Measurements from ENCODE around the gene INTS3. TPM values are rescaled to one million over a fixed set of nuclear protein-coding genes. Genes with fewer than 3 reads are reported as not detected.

Gene INTS3
- 10 to 100 TPM; 24.3 to 75.1 (median 42.4) TPM for total RNA-seq

- Histone ChIP-seq H3K27me3 (no peaks in the 10 kb centered on the region), H3K4me3 (peak within 1 kb of the TSS; percentile 53 to 88 (median 70)), H3K4me1 (peaks cover 0 to 20% (median 0%) of the 10 kb centered on the region in 4 donors), H3K27ac (peak within 1 kb of the TSS; percentile 81 to 96 (median 90)), H3K9me3 (no peaks in the 10 kb centered on the region), H3K36me3 (no peaks in the 10 kb centered on the region)
- DNase-seq: peak; percentile 99 to 100 (median 99)
- peak; percentile 28 to 44 for TF ChIP-seq POLR2A (IDR thresholded peaks at IDR 0.05)
- TF ChIP-seq CTCF (IDR thresholded peaks at IDR 0.05): peak in 1 of 6 experiments; percentile 11
Measured at GRCh38 chr1:153727463-153728304, at the start of gene INTS3. Gene INTS3 (plus strand): TSS chr1:153728050. CDS start chr1:153728635, 585 bp downstream.

- Histone ChIP-seq H3K9me3 (no peaks in the 10 kb centered on the region), H3K4me3 (peak within 1 kb of the TSS; percentile 24 to 60 (median 47)), H3K27me3 (peaks cover 0 to 22% of the 10 kb centered on the region in 2 donors), H3K4me1 (peaks cover 3 to 25% (median 19%) of the 10 kb centered on the region in 4 donors), H3K27ac (peak within 1 kb of the TSS in 3 of 4 donors; percentile 20 to 49 (median 39)), H3K36me3 (no peaks in the 10 kb centered on the region)
- no peak for TF ChIP-seq CTCF (IDR thresholded peaks at IDR 0.05)
- no peak for TF ChIP-seq POLR2A (IDR thresholded peaks at IDR 0.05)
- peak; percentile 37 to 67 (median 59) for DNase-seq
Measured at GRCh38 chr1:153678519-153679336, 49.1 kb upstream of the INTS3 start, which contains the start of gene NPR1. Gene NPR1 (plus strand): TSS chr1:153678688. CDS start chr1:153679109, 421 bp downstream.

GRCh38 chr1:153679337-153680119, 48.3 kb upstream of the INTS3 start:
- Histone ChIP-seq H3K4me1 (peaks cover 3 to 25% (median 19%) of the 10 kb centered on the region in 4 donors), H3K9me3 (no peaks in the 10 kb centered on the region), H3K27ac (peak overlapping the region in 3 of 4 donors; percentile 20 to 49 (median 39)), H3K4me3 (peak overlapping the region; percentile 24 to 60 (median 47)), H3K27me3 (peaks cover 0 to 22% of the 10 kb centered on the region in 2 donors), H3K36me3 (no peaks in the 10 kb centered on the region)
- no peak for DNase-seq
- TF ChIP-seq POLR2A (IDR thresholded peaks at IDR 0.05): no peak
- no peak for TF ChIP-seq CTCF (IDR thresholded peaks at IDR 0.05)

- peaks cover 0 to 22% of the 10 kb centered on the region in 2 donors for H3K27me3 ChIP-seq
- H3K4me1 ChIP-seq: peaks cover 3 to 25% (median 19%) of the 10 kb centered on the region in 4 donors
- DNase-seq: no peak
- peak overlapping the region in 1 of 4 donors; percentile 60 for H3K4me3 ChIP-seq
- no peaks in the 10 kb centered on the region for H3K36me3 ChIP-seq
- no peak for TF ChIP-seq CTCF (IDR thresholded peaks at IDR 0.05)
- no peak for TF ChIP-seq POLR2A (IDR thresholded peaks at IDR 0.05)
- H3K27ac ChIP-seq: no peak overlapping the region
- H3K9me3 ChIP-seq: no peaks in the 10 kb centered on the region
Measured at GRCh38 chr1:153680120-153680403, 47.8 kb upstream of the INTS3 start.

- TF ChIP-seq CTCF (IDR thresholded peaks at IDR 0.05) (no peak), POLR2A (IDR thresholded peaks at IDR 0.05) (no peak)
- Histone ChIP-seq H3K4me3 (no peak overlapping the region), H3K27ac (no peak overlapping the region), H3K9me3 (no peaks in the 10 kb centered on the region), H3K4me1 (peaks cover 3 to 22% (median 17%) of the 10 kb centered on the region in 4 donors), H3K36me3 (no peaks in the 10 kb centered on the region), H3K27me3 (peaks cover 0 to 22% of the 10 kb centered on the region in 2 donors)
- DNase-seq: no peak
Measured at GRCh38 chr1:153682730-153683129, 45.1 kb upstream of the INTS3 start.
